ENCODE measurements around the gene TSBP1.

DNA sequence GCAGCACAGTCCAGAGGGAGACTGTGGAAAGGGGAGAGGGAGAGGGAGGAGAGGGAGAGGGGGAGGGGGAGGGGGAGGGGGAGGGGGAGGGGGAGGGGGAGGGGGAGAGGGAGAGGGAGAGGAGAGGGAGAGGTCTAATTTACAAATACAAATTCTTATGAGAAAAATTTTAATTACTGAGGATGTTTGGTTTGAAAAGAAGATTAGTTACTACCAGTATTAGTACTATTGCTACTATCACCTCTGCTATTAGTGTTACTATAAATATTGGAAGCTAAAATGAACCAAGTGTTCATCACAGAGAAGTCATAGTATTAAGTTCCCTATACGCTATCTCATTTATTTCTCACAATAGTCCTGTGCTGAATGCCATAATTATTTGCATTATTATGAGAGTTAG is 14.3 kb upstream of the TSBP1 start:
- TF ChIP-seq EZH2 (IDR thresholded peaks at IDR 0.05; ENCODE audit: borderline replicate concordance, low read depth, low read length, severe bottlenecking) = no peak
- TF ChIP-seq, protein P1, sequence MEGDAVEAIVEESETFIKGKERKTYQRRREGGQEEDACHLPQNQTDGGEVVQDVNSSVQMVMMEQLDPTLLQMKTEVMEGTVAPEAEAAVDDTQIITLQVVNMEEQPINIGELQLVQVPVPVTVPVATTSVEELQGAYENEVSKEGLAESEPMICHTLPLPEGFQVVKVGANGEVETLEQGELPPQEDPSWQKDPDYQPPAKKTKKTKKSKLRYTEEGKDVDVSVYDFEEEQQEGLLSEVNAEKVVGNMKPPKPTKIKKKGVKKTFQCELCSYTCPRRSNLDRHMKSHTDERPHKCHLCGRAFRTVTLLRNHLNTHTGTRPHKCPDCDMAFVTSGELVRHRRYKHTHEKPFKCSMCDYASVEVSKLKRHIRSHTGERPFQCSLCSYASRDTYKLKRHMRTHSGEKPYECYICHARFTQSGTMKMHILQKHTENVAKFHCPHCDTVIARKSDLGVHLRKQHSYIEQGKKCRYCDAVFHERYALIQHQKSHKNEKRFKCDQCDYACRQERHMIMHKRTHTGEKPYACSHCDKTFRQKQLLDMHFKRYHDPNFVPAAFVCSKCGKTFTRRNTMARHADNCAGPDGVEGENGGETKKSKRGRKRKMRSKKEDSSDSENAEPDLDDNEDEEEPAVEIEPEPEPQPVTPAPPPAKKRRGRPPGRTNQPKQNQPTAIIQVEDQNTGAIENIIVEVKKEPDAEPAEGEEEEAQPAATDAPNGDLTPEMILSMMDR (IDR thresholded peaks at IDR 0.05; ENCODE audit: borderline replicate concordance, extremely low read depth, low read length, poor library complexity, severe bottlenecking) = no peak
